Mesothelial cell of epicardium (in vitro differentiated cells): ENCODE data around the gene D2HGDH. TPM values are rescaled to one million over a fixed set of nuclear protein-coding genes. Genes with fewer than 3 reads are reported as not detected.

ENCODE experiments used
- DNase-seq, 2 experiments: peaks; one replicate each; pipeline ENCODE4 v3.0.0; 2021; ENCODE audit warnings: low spot score in 2 of 2; ENCODE audit not compliant: unreplicated experiment in 2 of 2
- H3K27ac Mint-ChIP-seq: 2 replicates; pipeline ENCODE4 v1.8.0; 2021; ENCODE audit warnings: mixed read lengths
- H3K27me3 Mint-ChIP-seq: 2 replicates; pipeline ENCODE4 v1.8.0; 2021; ENCODE audit warnings: low read depth, mixed read lengths
- H3K36me3 Mint-ChIP-seq: 2 replicates; pipeline ENCODE4 v1.8.0; 2021; ENCODE audit warnings: mixed read lengths
- H3K4me1 Mint-ChIP-seq: 2 replicates; pipeline ENCODE4 v1.8.0; 2021; ENCODE audit warnings: mixed read lengths
- H3K4me3 Mint-ChIP-seq: 2 replicates; pipeline ENCODE4 v1.8.0; 2021; ENCODE audit warnings: mild to moderate bottlenecking, moderate library complexity, mixed read lengths
- H3K9me3 Mint-ChIP-seq: 2 replicates; pipeline ENCODE4 v1.8.0; 2021; ENCODE audit warnings: mixed read lengths
- CTCF ChIP-seq: fragments of 200-600 bp; sonication (generic); IDR thresholded peaks from one replicate; pipeline ENCODE4 v1.5.0; 2021; ENCODE audit warnings: antibody characterized with exemption; ENCODE audit not compliant: unreplicated experiment
- total RNA-seq: library from RNA; stranded (reverse); gene quantifications from 3 replicates; pipeline ENCODE4 v1.2.1, GENCODE V29; 2021

The D2HGDH gene
- 55.5 to 60.3 TPM (median 56.6 TPM) in 3 replicates for total RNA-seq

GRCh38 chr2:241734467-241735208 lies at the start of gene D2HGDH:
D2HGDH (plus strand) TSS chr2:241734630; CDS start chr2:241735225, 595 bp downstream.
- peak; percentile 93 to 97 for DNase-seq
- Mint-ChIP-seq H3K9me3 (no peaks in the 10 kb centered on the region), H3K4me1 (peaks cover 12% of the 10 kb centered on the region), H3K4me3 (peak within 1 kb of the TSS; percentile 81), H3K27me3 (no peaks in the 10 kb centered on the region), H3K27ac (peak within 1 kb of the TSS; percentile 88), H3K36me3 (no peaks in the 10 kb centered on the region)
- no peak for TF ChIP-seq CTCF

- peaks cover 18% of the 10 kb centered on the region for H3K4me1 Mint-ChIP-seq
- H3K27me3 Mint-ChIP-seq, result no peaks in the 10 kb centered on the region
- DNase-seq, result no peak
- H3K9me3 Mint-ChIP-seq, result no peaks in the 10 kb centered on the region
- peaks cover 14% of the 10 kb centered on the region for H3K36me3 Mint-ChIP-seq
- no peak for TF ChIP-seq CTCF
- peak overlapping the region; percentile 81 for H3K4me3 Mint-ChIP-seq
- H3K27ac Mint-ChIP-seq, result peak overlapping the region; percentile 84
Observed at GRCh38 chr2:241686324-241686649, 48.1 kb upstream of the D2HGDH start.

- Mint-ChIP-seq H3K4me3 (peak within 1 kb of the TSS; percentile 81), H3K9me3 (no peaks in the 10 kb centered on the region), H3K27ac (peak within 1 kb of the TSS; percentile 90), H3K36me3 (peaks cover 9% of the 10 kb centered on the region), H3K4me1 (peaks cover 18% of the 10 kb centered on the region), H3K27me3 (no peaks in the 10 kb centered on the region)
- DNase-seq, result peak; percentile 93 to 96
- TF ChIP-seq CTCF, result no peak
Observed at GRCh38 chr2:241686650-241687425, 47.6 kb upstream of the D2HGDH start, which contains the start of gene DTYMK. DTYMK (minus strand) TSS chr2:241686815; CDS start chr2:241686783, 32 bp downstream.

- Mint-ChIP-seq H3K27me3 (no peaks in the 10 kb centered on the region), H3K4me1 (peaks cover 18% of the 10 kb centered on the region), H3K9me3 (no peaks in the 10 kb centered on the region), H3K4me3 (peak overlapping the region; percentile 26), H3K36me3 (peaks cover 7% of the 10 kb centered on the region), H3K27ac (no peak overlapping the region)
- DNase-seq, result no peak
- no peak for TF ChIP-seq CTCF
Observed at GRCh38 chr2:241689306-241689705, 45.1 kb upstream of the D2HGDH start.

GRCh38 chr2:241690202-241690717 lies 44.2 kb upstream of the D2HGDH start:
- H3K4me3 Mint-ChIP-seq, result no peak overlapping the region
- H3K36me3 Mint-ChIP-seq, result peaks cover 6% of the 10 kb centered on the region
- no peaks in the 10 kb centered on the region for H3K9me3 Mint-ChIP-seq
- H3K27ac Mint-ChIP-seq, result no peak overlapping the region
- no peak for DNase-seq
- peaks cover 18% of the 10 kb centered on the region for H3K4me1 Mint-ChIP-seq
- H3K27me3 Mint-ChIP-seq, result no peaks in the 10 kb centered on the region
- no peak for TF ChIP-seq CTCF
